ENCODE data around the gene DSG3.

The DSG3 gene

DNA sequence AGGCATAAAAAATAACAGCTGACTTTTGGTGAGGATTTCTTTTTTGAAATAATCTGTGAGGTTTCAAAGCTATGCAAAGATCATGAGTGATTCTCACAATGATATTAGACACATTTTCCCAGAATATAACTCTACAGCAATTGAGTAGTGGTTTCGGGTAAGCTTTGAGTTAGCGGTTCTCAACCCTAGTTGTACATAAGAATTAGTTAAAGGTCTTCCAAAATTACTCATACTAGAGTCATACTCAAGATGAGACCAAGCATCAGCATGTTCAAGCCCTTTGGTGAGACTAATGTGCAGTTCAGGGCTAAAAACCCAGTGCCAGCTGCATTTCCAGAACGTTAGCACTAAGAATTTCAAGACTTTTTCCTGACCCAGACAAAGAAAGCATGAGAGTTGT, 39.9 kb upstream of the DSG3 start:
- Histone ChIP-seq H3K4me2 (ENCODE audit: low read length) (no peak overlapping the region), H3K4me3 (ENCODE audit: low read length) (no peak overlapping the region), H3K4me1 (ENCODE audit: control insufficient read depth, low read length) (no peaks in the 10 kb centered on the region), H3K9me3 (ENCODE audit: control insufficient read depth, insufficient read depth, low read length) (no peaks in the 10 kb centered on the region), H4K20me1 (ENCODE audit: control insufficient read depth, insufficient read depth, low read depth, low read length) (no peaks in the 10 kb centered on the region), H3F3A (ENCODE audit: control insufficient read depth, insufficient read depth) (no peaks in the 10 kb centered on the region), H3K79me2 (ENCODE audit: control insufficient read depth, low read length) (no peaks in the 10 kb centered on the region), H3K27ac (ENCODE audit: low read depth, low read length) (no peak overlapping the region), H3K36me3 (ENCODE audit: control insufficient read depth, low read length) (no peaks in the 10 kb centered on the region), H3K9me2 (replicated peaks; ENCODE audit: control insufficient read depth, low read length) (no peaks in the 10 kb centered on the region), H3K27me3 (ENCODE audit: control insufficient read depth, low read length) (no peaks in the 10 kb centered on the region)
- TF ChIP-seq EZH2phosphoT487 (IDR thresholded peaks at IDR 0.05; ENCODE audit: borderline replicate concordance, low read length): no peak
- TF ChIP-seq, protein P1, sequence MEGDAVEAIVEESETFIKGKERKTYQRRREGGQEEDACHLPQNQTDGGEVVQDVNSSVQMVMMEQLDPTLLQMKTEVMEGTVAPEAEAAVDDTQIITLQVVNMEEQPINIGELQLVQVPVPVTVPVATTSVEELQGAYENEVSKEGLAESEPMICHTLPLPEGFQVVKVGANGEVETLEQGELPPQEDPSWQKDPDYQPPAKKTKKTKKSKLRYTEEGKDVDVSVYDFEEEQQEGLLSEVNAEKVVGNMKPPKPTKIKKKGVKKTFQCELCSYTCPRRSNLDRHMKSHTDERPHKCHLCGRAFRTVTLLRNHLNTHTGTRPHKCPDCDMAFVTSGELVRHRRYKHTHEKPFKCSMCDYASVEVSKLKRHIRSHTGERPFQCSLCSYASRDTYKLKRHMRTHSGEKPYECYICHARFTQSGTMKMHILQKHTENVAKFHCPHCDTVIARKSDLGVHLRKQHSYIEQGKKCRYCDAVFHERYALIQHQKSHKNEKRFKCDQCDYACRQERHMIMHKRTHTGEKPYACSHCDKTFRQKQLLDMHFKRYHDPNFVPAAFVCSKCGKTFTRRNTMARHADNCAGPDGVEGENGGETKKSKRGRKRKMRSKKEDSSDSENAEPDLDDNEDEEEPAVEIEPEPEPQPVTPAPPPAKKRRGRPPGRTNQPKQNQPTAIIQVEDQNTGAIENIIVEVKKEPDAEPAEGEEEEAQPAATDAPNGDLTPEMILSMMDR (IDR thresholded peaks at IDR 0.05; ENCODE audit: low read depth, low read length, poor library complexity, severe bottlenecking): no peak

DNA sequence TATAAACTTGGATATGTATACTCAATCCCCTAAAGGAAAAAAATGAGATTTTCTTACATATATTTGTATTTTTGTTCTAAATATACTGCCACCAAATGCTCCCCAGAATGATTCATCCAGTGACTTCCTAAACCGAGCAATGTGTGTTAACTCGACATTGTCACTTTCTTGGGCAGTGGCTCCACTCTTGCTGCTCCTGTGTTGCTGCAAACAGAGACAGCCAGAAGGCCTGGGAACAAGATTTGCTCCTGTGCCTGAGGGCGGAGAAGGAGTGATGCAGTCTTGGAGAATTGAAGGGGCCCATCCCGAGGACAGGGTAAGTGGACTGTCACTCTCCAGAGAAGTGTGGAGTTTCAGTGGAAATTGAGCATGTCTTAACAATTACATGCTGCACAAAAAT, 38.3 kb upstream of the DSG3 start:
- TF ChIP-seq, protein P1 (IDR thresholded peaks at IDR 0.05; ENCODE audit: low read depth, low read length, poor library complexity, severe bottlenecking): no peak
- no peak for TF ChIP-seq EZH2phosphoT487 (IDR thresholded peaks at IDR 0.05; ENCODE audit: borderline replicate concordance, low read length)
- no peak overlapping the region for H3K4me2 ChIP-seq (ENCODE audit: low read length)
- H3K36me3 ChIP-seq (ENCODE audit: control insufficient read depth, low read length): no peaks in the 10 kb centered on the region
- no peaks in the 10 kb centered on the region for H3F3A ChIP-seq (ENCODE audit: control insufficient read depth, insufficient read depth)
- H3K27me3 ChIP-seq (ENCODE audit: control insufficient read depth, low read length): no peaks in the 10 kb centered on the region
- no peaks in the 10 kb centered on the region for H3K4me1 ChIP-seq (ENCODE audit: control insufficient read depth, low read length)
- H3K9me3 ChIP-seq (ENCODE audit: control insufficient read depth, insufficient read depth, low read length): no peaks in the 10 kb centered on the region
- no peaks in the 10 kb centered on the region for H3K79me2 ChIP-seq (ENCODE audit: control insufficient read depth, low read length)
- no peak overlapping the region for H3K27ac ChIP-seq (ENCODE audit: low read depth, low read length)
- no peaks in the 10 kb centered on the region for H4K20me1 ChIP-seq (ENCODE audit: control insufficient read depth, insufficient read depth, low read depth, low read length)
- H3K9me2 ChIP-seq (replicated peaks; ENCODE audit: control insufficient read depth, low read length): no peaks in the 10 kb centered on the region
- no peak overlapping the region for H3K4me3 ChIP-seq (ENCODE audit: low read length)

DNA sequence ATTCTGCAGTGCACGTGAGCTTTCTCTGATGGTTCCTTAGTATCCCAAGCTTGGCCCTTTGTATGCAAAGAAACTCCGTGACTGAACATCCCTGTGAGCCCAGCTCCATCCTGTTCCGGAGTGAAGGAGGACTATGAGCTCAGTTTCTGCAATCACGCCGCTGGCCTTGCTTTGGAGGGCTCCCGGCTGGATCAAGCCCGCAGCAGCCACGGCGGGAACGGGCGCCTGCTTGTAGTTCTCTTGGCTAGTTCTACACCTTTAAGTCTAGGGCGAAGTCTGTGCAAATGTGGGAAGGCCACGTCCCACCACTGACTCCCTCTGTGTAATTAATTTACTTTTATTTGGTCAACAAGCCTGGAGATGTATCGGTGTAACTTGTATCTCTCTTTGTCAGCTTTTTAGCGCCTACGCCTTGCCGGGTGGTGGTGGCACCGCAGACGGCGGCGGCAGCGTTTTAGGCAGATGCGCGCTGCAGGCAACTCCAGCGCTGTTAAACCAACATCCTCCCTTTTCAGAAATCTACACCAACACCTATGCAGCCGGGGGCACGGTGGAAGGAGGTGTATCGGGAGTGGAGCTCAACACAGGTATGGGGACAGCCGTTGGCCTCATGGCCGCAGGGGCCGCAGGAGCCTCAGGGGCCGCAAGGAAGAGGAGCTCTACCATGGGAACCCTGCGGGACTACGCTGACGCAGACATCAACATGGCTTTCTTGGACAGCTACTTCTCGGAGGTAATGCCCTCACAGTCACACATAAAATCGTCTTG, 36.6 kb upstream of the DSG3 start:
- H3K79me2 ChIP-seq (ENCODE audit: control insufficient read depth, low read length): no peaks in the 10 kb centered on the region
- no peaks in the 10 kb centered on the region for H3K4me1 ChIP-seq (ENCODE audit: control insufficient read depth, low read length)
- H3K4me2 ChIP-seq (ENCODE audit: low read length): no peak overlapping the region
- no peaks in the 10 kb centered on the region for H4K20me1 ChIP-seq (ENCODE audit: control insufficient read depth, insufficient read depth, low read depth, low read length)
- H3K27me3 ChIP-seq (ENCODE audit: control insufficient read depth, low read length): no peaks in the 10 kb centered on the region
- H3K36me3 ChIP-seq (ENCODE audit: control insufficient read depth, low read length): no peaks in the 10 kb centered on the region
- no peaks in the 10 kb centered on the region for H3K9me3 ChIP-seq (ENCODE audit: control insufficient read depth, insufficient read depth, low read length)
- H3K4me3 ChIP-seq (ENCODE audit: low read length): no peak overlapping the region
- TF ChIP-seq, protein P1 (IDR thresholded peaks at IDR 0.05; ENCODE audit: low read depth, low read length, poor library complexity, severe bottlenecking): no peak
- TF ChIP-seq EZH2phosphoT487 (IDR thresholded peaks at IDR 0.05; ENCODE audit: borderline replicate concordance, low read length): no peak
- H3K9me2 ChIP-seq (replicated peaks; ENCODE audit: control insufficient read depth, low read length): no peaks in the 10 kb centered on the region
- no peak overlapping the region for H3K27ac ChIP-seq (ENCODE audit: low read depth, low read length)
- no peaks in the 10 kb centered on the region for H3F3A ChIP-seq (ENCODE audit: control insufficient read depth, insufficient read depth)
